WTC11 (cell line): ENCODE results near the gene FLNA. TPM values are rescaled to one million over a fixed set of nuclear protein-coding genes. Genes with fewer than 3 reads are reported as not detected.

Source experiments
- ATAC-seq: fragments of 200-7000 bp; cut with Tn5 transposase; 2 replicates; pipeline ENCODE4 v1.10.0; 2021; ENCODE audit warnings: mild to moderate bottlenecking, moderate library complexity
- CTCF ChIA-PET: fragments of 300-600 bp; sonication (Branson Sonifier 250); formaldehyde crosslinking; loops from one replicate; lab custom pipeline; 2021; ENCODE audit warnings: antibody characterized with exemption; lab: Charles Lee
- POLR2A ChIA-PET: fragments of 350-600 bp; sonication (Branson Sonifier 250); formaldehyde crosslinking; loops from one replicate; lab custom pipeline; 2021; ENCODE audit warnings: antibody characterized with exemption; lab: Charles Lee
- DNase-seq: peaks from one replicate; pipeline ENCODE4 v3.0.0; 2021; ENCODE audit warnings: low spot score
- H3K27ac Mint-ChIP-seq: 2 replicates; pipeline ENCODE4 v1.8.0; 2021; ENCODE audit warnings: mixed read lengths
- H3K27me3 Mint-ChIP-seq: 2 replicates; pipeline ENCODE4 v1.8.0; 2021; ENCODE audit warnings: low read depth, mild to moderate bottlenecking, moderate library complexity, mixed read lengths
- H3K36me3 Mint-ChIP-seq: 2 replicates; pipeline ENCODE4 v1.8.0; 2021; ENCODE audit warnings: mixed read lengths
- H3K4me1 Mint-ChIP-seq: 2 replicates; pipeline ENCODE4 v1.8.0; 2022; ENCODE audit warnings: mixed read lengths
- H3K4me3 Mint-ChIP-seq: 2 replicates; pipeline ENCODE4 v1.8.0; 2021; ENCODE audit warnings: mild to moderate bottlenecking, moderate library complexity, mixed read lengths
- H3K9me3 Mint-ChIP-seq: 2 replicates; pipeline ENCODE4 v1.8.0; 2021; ENCODE audit warnings: mixed read lengths
- ATF2 ChIP-seq: sonication (generic); formaldehyde crosslinking; IDR thresholded peaks from 2 replicates; pipeline ENCODE4 v1.8.1; 2022; ENCODE audit warnings: low read depth, missing genetic modification reagents, borderline replicate concordance
- CREB1 ChIP-seq: sonication (generic); formaldehyde crosslinking; IDR thresholded peaks from 2 replicates; pipeline ENCODE4 v1.8.0; 2023; ENCODE audit warnings: mild to moderate bottlenecking, missing genetic modification reagents
- EMX1 ChIP-seq: fragments of 250-450 bp; sonication (Bioruptor Pico); IDR thresholded peaks from 2 replicates; pipeline ENCODE4 v1.8.0; 2021; ENCODE audit warnings: mild to moderate bottlenecking
- ERG ChIP-seq: fragments of 250-450 bp; sonication (Bioruptor Pico); IDR thresholded peaks from 2 replicates; pipeline ENCODE4 v1.8.0; 2021; ENCODE audit warnings: mild to moderate bottlenecking
- ESRRA ChIP-seq: sonication (generic); formaldehyde crosslinking; IDR thresholded peaks from 2 replicates; pipeline ENCODE4 v1.8.1; 2022; ENCODE audit warnings: mild to moderate bottlenecking, missing genetic modification reagents, borderline replicate concordance
- FOXJ3 ChIP-seq: sonication (generic); formaldehyde crosslinking; IDR thresholded peaks from 2 replicates; pipeline ENCODE4 v1.9.0; 2021; ENCODE audit warnings: missing genetic modification reagents, mild to moderate bottlenecking, borderline replicate concordance
- FOXP1 ChIP-seq: sonication (generic); formaldehyde crosslinking; IDR thresholded peaks from 2 replicates; pipeline ENCODE4 v1.8.0; 2022; ENCODE audit warnings: missing genetic modification reagents, mild to moderate bottlenecking, moderate library complexity, borderline replicate concordance
- GRHL2 ChIP-seq: fragments of 250-450 bp; sonication (Bioruptor Pico); IDR thresholded peaks from 2 replicates; pipeline ENCODE4 v1.8.0; 2022; ENCODE audit warnings: mild to moderate bottlenecking, moderate library complexity; ENCODE audit not compliant: insufficient replicate concordance, severe bottlenecking
- KAT7 ChIP-seq: sonication (generic); formaldehyde crosslinking; IDR thresholded peaks from 2 replicates; pipeline ENCODE4 v1.8.1; 2023; ENCODE audit warnings: missing genetic modification reagents, mild to moderate bottlenecking, borderline replicate concordance
- NFATC4 ChIP-seq: fragments of 250-450 bp; sonication (Bioruptor Pico); IDR thresholded peaks from 2 replicates; pipeline ENCODE4 v1.9.0; 2021; ENCODE audit warnings: mild to moderate bottlenecking
- NFE2L1 ChIP-seq: sonication (generic); formaldehyde crosslinking; IDR thresholded peaks from 2 replicates; pipeline ENCODE4 v1.8.1; 2023; ENCODE audit warnings: missing genetic modification reagents
- NR2C2 ChIP-seq: sonication (generic); formaldehyde crosslinking; IDR thresholded peaks from 2 replicates; pipeline ENCODE4 v1.8.0; 2022; ENCODE audit warnings: mild to moderate bottlenecking, missing genetic modification reagents
- RELA ChIP-seq: sonication (generic); formaldehyde crosslinking; IDR thresholded peaks from 2 replicates; pipeline ENCODE4 v1.8.1; 2022; ENCODE audit warnings: missing genetic modification reagents, mild to moderate bottlenecking, borderline replicate concordance
- SP1 ChIP-seq: sonication (generic); formaldehyde crosslinking; conservative IDR thresholded peaks from 2 replicates; pipeline ENCODE4 v1.8.1; 2022; ENCODE audit warnings: missing genetic modification reagents
- TEAD1 ChIP-seq: sonication (generic); formaldehyde crosslinking; IDR thresholded peaks from 2 replicates; pipeline ENCODE4 v1.8.0; 2022; ENCODE audit warnings: mild to moderate bottlenecking, missing genetic modification reagents
- TEAD4 ChIP-seq: sonication (generic); formaldehyde crosslinking; IDR thresholded peaks from 2 replicates; pipeline ENCODE4 v1.8.0; 2022; ENCODE audit warnings: mild to moderate bottlenecking, missing genetic modification reagents
- ZNF232 ChIP-seq: sonication (generic); formaldehyde crosslinking; IDR thresholded peaks from 2 replicates; pipeline ENCODE4 v1.8.0; 2022; ENCODE audit warnings: mild to moderate bottlenecking, missing genetic modification reagents
- ZNF263 ChIP-seq: sonication (generic); formaldehyde crosslinking; IDR thresholded peaks from 2 replicates; pipeline ENCODE4 v1.8.1; 2022; ENCODE audit warnings: low read depth, mild to moderate bottlenecking, moderate library complexity, missing genetic modification reagents
- ZNF425 ChIP-seq: fragments of 250-450 bp; sonication (Bioruptor Pico); conservative IDR thresholded peaks from 2 replicates; pipeline ENCODE4 v1.9.0; 2021; ENCODE audit warnings: mild to moderate bottlenecking
- ZNF532 ChIP-seq: fragments of 250-450 bp; sonication (Bioruptor Pico); IDR thresholded peaks from 2 replicates; pipeline ENCODE4 v1.9.0; 2021; ENCODE audit warnings: mild to moderate bottlenecking, borderline replicate concordance
- ZNF671 ChIP-seq: fragments of 250-450 bp; sonication (Bioruptor Pico); IDR thresholded peaks from 2 replicates; pipeline ENCODE4 v1.8.0; 2021; ENCODE audit warnings: mild to moderate bottlenecking
- ZSCAN18 ChIP-seq: fragments of 250-450 bp; sonication (Bioruptor Pico); IDR thresholded peaks from 2 replicates; pipeline ENCODE4 v2.1.2; 2022; ENCODE audit warnings: mild to moderate bottlenecking, moderate library complexity
- total RNA-seq: library from RNA; stranded (reverse); gene quantifications from 3 replicates; pipeline ENCODE4 v1.2.3, GENCODE V29; 2021

The FLNA gene
- total RNA-seq, 1 experiment from 2014 or later, result 1,017 TPM

- TF ChIP-seq ZNF532 (CRISPR knock-in tag) (no peak), TEAD4 (no peak), NFATC4 (no peak), ZNF232 (CRISPR knock-in tag) (no peak), ATF2 (no peak), TEAD1 (CRISPR knock-in tag) (no peak), ERG (no peak), NR2C2 (CRISPR knock-in tag) (no peak), CREB1 (CRISPR knock-in tag) (no peak), EMX1 (CRISPR knock-in tag) (no peak)
Measured at GRCh38 chrX:154372612-154373022, 1.8 kb downstream of the FLNA start (continued).

GRCh38 chrX:154371789-154372300, 2.6 kb downstream of the FLNA start:
- DNase-seq, result peak; percentile 23
- H3K9me3 Mint-ChIP-seq, result no peaks in the 10 kb centered on the region
- ChIA-PET POLR2A (no interaction called here), CTCF (no interaction called here)
- peaks cover 7% of the 10 kb centered on the region for H3K27me3 Mint-ChIP-seq
- peak overlapping the region; percentile 56 for H3K4me3 Mint-ChIP-seq
- no peak for ATAC-seq
- H3K27ac Mint-ChIP-seq, result no peak overlapping the region
- peaks cover 16% of the 10 kb centered on the region for H3K36me3 Mint-ChIP-seq
- no peak for TF ChIP-seq KAT7 (CRISPR knock-in tag)
- peaks cover 11% of the 10 kb centered on the region for H3K4me1 Mint-ChIP-seq

GRCh38 chrX:154371017-154371788, 3.2 kb downstream of the FLNA start:
- Mint-ChIP-seq H3K36me3 (peaks cover 19% of the 10 kb centered on the region), H3K9me3 (no peaks in the 10 kb centered on the region), H3K4me1 (peaks cover 11% of the 10 kb centered on the region), H3K27me3 (peaks cover 6% of the 10 kb centered on the region), H3K27ac (0 out of 2 replicates have a peak overlapping the region, but pooled peaks have one; percentile 45), H3K4me3 (peak overlapping the region; percentile 75)
- ATAC-seq, result peak; percentile 40
- peak; percentile 89 for DNase-seq
- ChIA-PET CTCF (no interaction called here), POLR2A (interaction anchor here (0.6 to 1.0 kb wide), 4 partner anchors 9 to 443 kb away, joined by 3 to 13 read pairs (median 6); partner anchors contain the start of genes EMD, PLXNA3 and RPL10)
- TF ChIP-seq KAT7 (CRISPR knock-in tag), result no peak; the same call in 1 of the 2 replicates
- TF ChIP-seq RELA (CRISPR knock-in tag), result no peak
- no peak for TF ChIP-seq ZSCAN18
- no peak for TF ChIP-seq ZNF425 (CRISPR knock-in tag)
- no peak for TF ChIP-seq ZNF263 (CRISPR knock-in tag)
- 0 out of 2 replicates have a peak, but pooled peaks have one; percentile 19 for TF ChIP-seq ZNF232 (CRISPR knock-in tag)
- no peak for TF ChIP-seq ESRRA (CRISPR knock-in tag)
- TF ChIP-seq ZNF671 (CRISPR knock-in tag), result no peak
- TF ChIP-seq FOXP1 (CRISPR knock-in tag), result peak; percentile 37
- TF ChIP-seq FOXJ3 (CRISPR knock-in tag), result no peak
- TF ChIP-seq SP1 (CRISPR knock-in tag), result peak; percentile 93
- 0 out of 2 replicates have a peak, but pooled peaks have one; percentile 51 for TF ChIP-seq NFE2L1 (CRISPR knock-in tag)
- TF ChIP-seq GRHL2 (CRISPR knock-in tag), result no peak
